ENCODE data around the gene SNED1.

Gene SNED1

GRCh38 chr2:241002275-241003046, 4.0 kb downstream of the SNED1 start:
- DNase-seq (ENCODE audit: low read depth) = no peak
- no peak for TF ChIP-seq CTCF (conservative IDR thresholded peaks at IDR 0.05; ENCODE audit: low read depth, low read length)
- no peak overlapping the region for H3K4me3 ChIP-seq (ENCODE audit: low read length)

GRCh38 chr2:241003047-241003360, 4.6 kb downstream of the SNED1 start:
- H3K4me3 ChIP-seq (ENCODE audit: low read length) = no peak overlapping the region
- no peak for DNase-seq (ENCODE audit: low read depth)

GRCh38 chr2:241003369-241003768, 5.0 kb downstream of the SNED1 start:
- no peak for DNase-seq (ENCODE audit: low read depth)
- no peak for TF ChIP-seq CTCF (conservative IDR thresholded peaks at IDR 0.05; ENCODE audit: low read depth, low read length)
- H3K4me3 ChIP-seq (ENCODE audit: low read length) = no peak overlapping the region

More at GRCh38 chr2:241003047-241003360, 4.6 kb downstream of the SNED1 start:
- TF ChIP-seq CTCF (conservative IDR thresholded peaks at IDR 0.05; ENCODE audit: low read depth, low read length) = no peak

GRCh38 chr2:241003830-241004564, 5.6 kb downstream of the SNED1 start:
- DNase-seq (ENCODE audit: low read depth) = no peak
- no peak for TF ChIP-seq CTCF (conservative IDR thresholded peaks at IDR 0.05; ENCODE audit: low read depth, low read length)
- H3K4me3 ChIP-seq (ENCODE audit: low read length) = no peak overlapping the region

- TF ChIP-seq CTCF (conservative IDR thresholded peaks at IDR 0.05; ENCODE audit: low read depth, low read length) = no peak
- DNase-seq (ENCODE audit: low read depth) = no peak
- H3K4me3 ChIP-seq (ENCODE audit: low read length) = no peak overlapping the region
Observed at GRCh38 chr2:241005569-241005968, 7.2 kb downstream of the SNED1 start.

GRCh38 chr2:241006412-241006811, 8.0 kb downstream of the SNED1 start:
- DNase-seq (ENCODE audit: low read depth) = no peak

More at GRCh38 chr2:241006412-241006811, 8.0 kb downstream of the SNED1 start:
- TF ChIP-seq CTCF (conservative IDR thresholded peaks at IDR 0.05; ENCODE audit: low read depth, low read length) = no peak
- no peak overlapping the region for H3K4me3 ChIP-seq (ENCODE audit: low read length)
